GM18499 (cell line): ENCODE data around the gene HTRA3.

Experiments used
- ATAC-seq: cut with Tn5 transposase; IDR thresholded peaks from one replicate; pipeline ENCODE4 v1.9.1; 2021; ENCODE audit warnings: moderate number of reproducible peaks; ENCODE audit not compliant: insufficient read depth, unreplicated experiment

Gene HTRA3

GRCh38 chr4:8233672-8234484 lies 35.7 kb upstream of the HTRA3 start:
- ATAC-seq = no peak

- ATAC-seq = no peak
Observed at GRCh38 chr4:8234715-8235114, 34.8 kb upstream of the HTRA3 start.

GRCh38 chr4:8235224-8235623 lies 34.3 kb upstream of the HTRA3 start:
- no peak for ATAC-seq

- no peak for ATAC-seq
Observed at GRCh38 chr4:8235686-8236085, 33.9 kb upstream of the HTRA3 start.

GRCh38 chr4:8236106-8236919 lies 33.2 kb upstream of the HTRA3 start:
- ATAC-seq = no peak

- ATAC-seq = no peak
Observed at GRCh38 chr4:8236920-8237195, 32.7 kb upstream of the HTRA3 start.

- no peak for ATAC-seq
Observed at GRCh38 chr4:8237256-8237989, 32.1 kb upstream of the HTRA3 start.

- no peak for ATAC-seq
Observed at GRCh38 chr4:8238036-8238511, 31.5 kb upstream of the HTRA3 start.

- no peak for ATAC-seq
Observed at GRCh38 chr4:8238515-8239053, 31.0 kb upstream of the HTRA3 start.

- ATAC-seq = no peak
Observed at GRCh38 chr4:8239226-8239625, 30.3 kb upstream of the HTRA3 start.

- ATAC-seq = no peak
Observed at GRCh38 chr4:8239661-8240060, 29.9 kb upstream of the HTRA3 start.

GRCh38 chr4:8240211-8241041 lies 29.1 kb upstream of the HTRA3 start:
- ATAC-seq = no peak

- no peak for ATAC-seq
Observed at GRCh38 chr4:8241211-8241779, 28.3 kb upstream of the HTRA3 start.

- ATAC-seq = no peak
Observed at GRCh38 chr4:8241895-8242696, 27.5 kb upstream of the HTRA3 start.

- ATAC-seq = no peak
Observed at GRCh38 chr4:8242782-8243560, 26.6 kb upstream of the HTRA3 start.

- no peak for ATAC-seq
Observed at GRCh38 chr4:8244001-8244757, 25.4 kb upstream of the HTRA3 start.

- ATAC-seq = no peak
Observed at GRCh38 chr4:8244931-8245460, 24.6 kb upstream of the HTRA3 start.
